ENCODE measurements around the gene OR13C5.
"Not testable (repeated sequence)": the region's sequence is repeated elsewhere in the genome, so short reads cannot be mapped to it uniquely, and the experiment has no call there.

The OR13C5 gene, protein sequence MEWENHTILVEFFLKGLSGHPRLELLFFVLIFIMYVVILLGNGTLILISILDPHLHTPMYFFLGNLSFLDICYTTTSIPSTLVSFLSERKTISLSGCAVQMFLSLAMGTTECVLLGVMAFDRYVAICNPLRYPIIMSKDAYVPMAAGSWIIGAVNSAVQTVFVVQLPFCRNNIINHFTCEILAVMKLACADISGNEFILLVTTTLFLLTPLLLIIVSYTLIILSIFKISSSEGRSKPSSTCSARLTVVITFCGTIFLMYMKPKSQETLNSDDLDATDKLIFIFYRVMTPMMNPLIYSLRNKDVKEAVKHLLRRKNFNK

DNA sequence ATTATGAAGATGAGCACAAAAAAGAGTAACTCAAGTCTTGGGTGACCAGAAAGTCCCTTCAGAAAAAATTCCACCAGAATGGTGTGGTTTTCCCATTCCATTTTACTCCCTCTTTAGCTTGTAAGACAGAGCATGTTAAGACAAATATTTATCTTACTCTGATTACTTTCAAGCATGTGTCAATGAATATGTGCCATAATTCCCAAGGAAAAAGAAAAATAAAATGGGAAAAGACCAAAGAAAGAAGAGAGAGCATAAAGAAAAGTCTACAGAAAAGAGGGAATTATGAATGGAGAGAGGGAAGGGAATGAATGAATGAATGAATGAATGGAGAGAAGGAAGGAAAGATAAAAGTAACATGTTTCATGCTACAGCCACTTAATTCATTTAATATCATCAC, at the start of gene OR13C5:
Gene OR13C5, minus strand, starts transcription at position 101 of the 400 bp plus-strand sequence. Its CDS starts 0 bp downstream, at position 101.
- not testable (repeated sequence) for DNase-seq (ENCODE audit: low spot score); FAIRE-seq

DNA sequence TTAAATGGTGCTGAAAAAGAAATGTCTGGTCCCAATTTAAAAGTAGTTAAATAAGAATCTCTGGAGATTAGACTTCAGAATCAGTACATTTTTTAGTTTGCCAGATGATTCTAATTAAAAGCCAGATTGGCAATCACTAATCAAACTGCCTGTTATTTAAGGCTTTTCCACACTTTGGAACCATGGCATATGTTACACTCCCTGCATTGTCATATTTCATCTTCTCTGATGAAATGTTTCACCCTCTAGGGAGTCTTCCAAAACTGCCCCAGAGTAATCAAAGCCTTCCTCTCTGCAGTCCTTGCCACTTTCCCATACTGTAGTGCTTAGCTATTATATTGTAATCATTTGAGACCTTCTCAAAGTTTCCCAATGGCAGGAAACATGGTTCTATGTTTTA, 36.2 kb upstream of the OR13C5 start:
- FAIRE-seq (no peak), DNase-seq (ENCODE audit: low spot score) (no peak)

DNA sequence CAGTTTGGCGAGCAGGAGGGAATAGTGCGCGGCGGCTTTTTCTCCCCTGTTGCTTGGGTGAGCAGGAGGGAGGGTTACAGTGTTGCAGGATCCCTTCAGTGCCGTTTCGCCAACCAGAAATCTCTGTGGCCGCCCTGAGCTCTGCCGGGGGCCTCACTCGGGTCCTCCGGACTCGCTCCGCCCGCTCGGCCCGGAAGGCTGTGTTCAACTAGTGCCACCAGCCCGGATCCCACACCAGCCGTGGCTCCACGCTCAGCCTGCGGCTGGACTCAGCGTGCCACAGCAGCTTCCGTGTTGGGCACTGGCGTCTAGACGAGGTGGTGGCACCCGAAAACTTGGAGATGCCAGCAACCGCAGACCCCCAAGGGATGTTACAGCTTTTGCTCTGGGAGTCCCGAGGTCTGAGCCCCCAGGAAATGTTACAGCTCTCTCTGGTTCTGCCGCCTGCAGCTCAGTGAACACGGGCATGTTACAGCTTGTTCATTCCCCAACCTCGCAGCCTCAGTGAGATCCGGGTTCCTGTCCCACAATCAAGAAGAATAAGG, 34.8 kb upstream of the OR13C5 start:
- no peak for DNase-seq (ENCODE audit: low spot score)
- no peak for FAIRE-seq

DNA sequence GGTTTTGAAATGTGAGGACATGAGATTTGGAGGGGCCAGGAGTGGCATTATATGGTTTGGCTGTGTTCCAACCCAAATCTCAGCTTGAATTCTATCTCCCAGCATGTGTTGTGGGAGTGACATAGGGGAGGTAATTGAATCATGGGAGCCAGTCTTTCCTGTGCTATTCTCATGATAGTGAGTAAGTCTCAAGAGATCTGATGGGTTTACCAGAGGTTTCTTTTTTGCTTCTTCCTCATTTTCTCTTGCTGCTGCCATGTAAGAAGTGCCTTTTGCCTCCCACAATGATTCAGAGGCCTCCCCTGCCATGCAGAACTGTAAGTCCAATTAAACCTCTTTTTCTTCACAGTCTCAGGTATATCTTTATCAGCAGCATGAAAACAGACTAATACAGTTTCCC, 26.8 kb upstream of the OR13C5 start:
- not testable (repeated sequence) for FAIRE-seq; DNase-seq (ENCODE audit: low spot score)

DNA sequence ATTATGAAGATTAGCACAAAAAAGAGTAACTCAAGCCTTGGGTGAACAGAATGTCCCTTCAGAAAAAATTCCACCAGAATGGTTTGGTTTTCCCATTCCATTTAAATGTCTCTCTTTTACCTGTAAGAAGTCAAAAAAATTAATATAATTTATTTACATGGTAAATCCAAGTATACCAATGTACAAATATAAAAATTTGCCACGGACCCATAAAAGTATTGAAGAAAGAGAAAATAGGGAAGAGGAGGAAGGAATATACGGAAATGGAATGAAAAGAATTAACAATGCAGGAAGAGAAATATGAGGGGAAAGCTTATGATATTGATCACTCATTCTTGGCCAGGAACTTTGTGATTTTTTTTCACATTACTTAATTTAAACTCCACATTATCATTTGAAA, 18.9 kb upstream of the OR13C5 start, which contains the start of gene OR13C9:
Gene OR13C9, minus strand, starts transcription at position 101 of the 400 bp plus-strand sequence. Its CDS starts 0 bp downstream, at position 101.
- DNase-seq (ENCODE audit: low spot score): no peak
- no peak for FAIRE-seq

DNA sequence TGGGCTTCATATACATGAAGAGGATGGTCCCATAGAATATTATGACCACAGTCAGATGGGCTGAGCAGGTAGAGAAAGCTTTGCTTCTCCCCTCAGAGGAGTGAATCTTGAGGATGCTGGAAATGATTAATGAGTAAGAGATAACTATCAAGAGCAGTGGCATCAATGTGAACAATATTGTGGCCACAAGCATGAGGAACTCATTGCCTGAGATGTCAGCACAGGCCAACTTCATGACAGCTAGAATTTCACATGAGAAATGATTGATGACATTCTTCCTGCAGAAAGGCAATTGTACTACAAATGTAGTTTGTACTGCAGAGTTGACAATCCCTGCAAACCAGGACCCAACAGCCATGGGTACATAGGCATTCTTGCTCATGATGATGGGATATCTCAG, 18.2 kb upstream of the OR13C5 start:
- DNase-seq (ENCODE audit: low spot score) (no peak), FAIRE-seq (no peak)

DNA sequence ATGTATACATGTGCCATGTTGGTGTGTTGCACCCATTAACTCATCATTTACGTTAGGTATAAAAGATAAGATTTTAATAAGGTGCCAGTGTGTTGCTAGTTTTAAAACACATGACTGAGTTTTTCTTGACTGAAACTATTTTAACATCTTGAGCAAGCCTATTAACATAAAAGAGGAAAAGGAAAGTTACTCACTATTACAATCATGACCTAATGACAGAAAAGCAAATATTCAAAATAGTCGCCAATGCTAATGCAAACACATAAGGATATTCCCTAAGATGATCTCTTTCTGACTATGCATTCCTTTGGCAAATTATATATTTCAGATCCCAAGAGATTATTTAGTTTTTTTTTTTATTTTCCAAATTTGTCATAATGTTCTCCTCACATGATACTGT, 12.0 kb upstream of the OR13C5 start:
- DNase-seq (ENCODE audit: low spot score) (no peak), FAIRE-seq (no peak)

DNA sequence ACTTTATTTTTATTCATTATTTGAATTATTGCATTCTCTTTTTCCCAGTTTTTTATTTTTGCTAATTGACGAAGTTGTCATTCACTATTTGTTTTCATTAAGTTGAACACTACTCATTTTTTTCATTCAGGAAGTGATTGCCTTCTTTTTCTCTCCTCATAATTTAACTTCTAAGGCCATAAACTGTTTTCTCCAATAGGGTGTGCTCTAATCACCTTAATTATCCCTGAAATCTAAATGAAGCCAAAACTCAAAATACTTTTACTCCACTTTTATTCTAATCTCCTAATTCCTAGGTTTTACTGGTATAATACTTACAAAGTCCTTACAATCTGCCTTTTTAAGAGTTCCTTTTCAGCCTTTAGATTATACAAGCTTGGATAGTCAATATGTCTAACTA, 9.1 kb upstream of the OR13C5 start:
- DNase-seq (ENCODE audit: low spot score) (no peak), FAIRE-seq (no peak)

DNA sequence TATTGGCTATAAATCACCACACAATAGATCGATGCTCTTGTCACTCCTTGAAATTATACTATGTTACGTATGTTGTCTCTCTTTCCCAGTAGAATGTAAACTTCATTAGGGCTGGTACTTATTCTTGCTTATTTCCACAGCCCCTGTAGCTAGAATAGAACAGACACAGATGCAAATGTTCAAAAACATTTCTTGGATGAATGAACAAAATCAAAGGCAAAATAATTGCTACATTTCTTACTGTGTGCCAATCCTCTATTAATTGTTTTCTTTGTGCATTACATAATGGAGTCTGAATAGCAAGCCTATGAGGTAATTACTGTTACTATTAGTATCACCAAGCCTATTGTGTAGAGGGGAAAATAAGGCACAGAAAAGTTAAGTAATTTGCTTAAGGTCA, 6.9 kb upstream of the OR13C5 start:
- no peak for FAIRE-seq
- DNase-seq (ENCODE audit: low spot score): no peak

DNA sequence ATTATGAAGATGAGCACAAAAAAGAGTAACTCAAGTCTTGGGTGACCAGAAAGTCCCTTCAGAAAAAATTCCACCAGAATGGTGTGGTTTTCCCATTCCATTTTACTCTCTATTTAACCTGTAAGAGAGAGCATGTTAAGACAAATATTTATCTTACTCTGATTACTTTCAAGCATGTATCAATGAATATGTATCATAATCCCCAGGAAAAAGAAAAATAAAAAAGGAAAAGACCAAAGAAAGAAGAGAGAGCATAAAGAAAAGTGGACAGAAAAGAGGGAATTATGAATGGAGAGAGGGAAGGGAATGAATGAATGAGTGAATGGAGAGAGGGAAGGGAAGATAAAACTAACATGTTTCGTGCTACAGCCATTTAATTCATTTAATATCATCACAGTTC, 6.3 kb upstream of the OR13C5 start, which contains the start of gene OR13C2:
Gene OR13C2, minus strand, starts transcription at position 101 of the 400 bp plus-strand sequence. Its CDS starts 0 bp downstream, at position 101.
- FAIRE-seq; DNase-seq (ENCODE audit: low spot score): not testable (repeated sequence)

DNA sequence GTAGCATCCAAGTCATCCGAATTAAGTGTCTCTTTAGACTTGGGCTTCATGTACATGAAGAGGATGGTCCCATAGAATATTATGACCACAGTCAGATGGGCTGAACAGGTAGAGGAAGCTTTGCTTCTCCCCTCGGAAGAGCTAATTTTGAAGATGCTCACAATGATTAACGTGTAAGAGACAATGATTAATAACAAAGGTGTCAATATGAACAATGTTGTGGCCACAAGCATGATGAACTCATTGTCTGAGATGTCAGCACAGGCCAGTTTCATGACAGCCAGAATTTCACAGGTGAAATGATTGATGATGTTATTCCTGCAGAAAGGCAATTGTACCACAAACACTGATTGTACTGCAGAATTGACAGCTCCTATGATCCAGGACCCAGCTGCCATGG, 5.6 kb upstream of the OR13C5 start:
- no peak for FAIRE-seq
- DNase-seq (ENCODE audit: low spot score): no peak

DNA sequence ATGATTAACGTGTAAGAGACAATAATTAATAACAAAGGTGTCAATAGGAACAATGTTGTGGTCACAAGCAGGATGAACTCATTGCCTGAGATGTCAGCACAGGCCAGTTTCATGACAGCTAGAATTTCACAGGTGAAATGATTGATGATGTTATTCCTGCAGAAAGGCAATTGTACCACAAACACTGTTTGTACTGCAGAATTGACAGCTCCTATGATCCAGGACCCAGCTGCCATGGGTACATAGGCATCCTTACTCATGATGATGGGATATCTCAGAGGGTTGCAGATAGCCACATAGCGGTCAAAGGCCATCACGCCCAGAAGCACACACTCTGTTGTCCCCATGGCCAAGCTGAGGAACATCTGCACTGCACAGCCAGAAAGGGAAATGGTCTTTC, 464 bp downstream of the OR13C5 start:
- not testable (repeated sequence) for FAIRE-seq; DNase-seq (ENCODE audit: low spot score)

DNA sequence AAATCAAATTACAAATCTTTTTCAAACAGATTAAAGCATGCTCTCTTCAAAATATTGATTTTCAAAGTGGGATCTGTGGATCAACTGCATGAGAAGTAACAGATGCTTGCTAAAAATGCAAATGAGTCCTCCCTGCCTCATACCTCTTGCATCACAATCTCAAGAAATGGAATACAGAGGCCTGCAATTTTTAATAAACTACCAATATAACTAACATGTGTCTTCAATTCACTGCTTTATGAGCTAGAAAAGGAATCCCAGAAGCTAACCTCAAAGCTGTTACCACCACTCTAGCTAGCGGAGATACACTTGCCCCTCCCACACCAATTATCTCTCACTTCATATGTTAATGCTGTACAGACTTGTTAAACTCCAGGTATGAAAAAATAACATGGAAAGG, 9.6 kb downstream of the OR13C5 start:
- FAIRE-seq: no peak

DNA sequence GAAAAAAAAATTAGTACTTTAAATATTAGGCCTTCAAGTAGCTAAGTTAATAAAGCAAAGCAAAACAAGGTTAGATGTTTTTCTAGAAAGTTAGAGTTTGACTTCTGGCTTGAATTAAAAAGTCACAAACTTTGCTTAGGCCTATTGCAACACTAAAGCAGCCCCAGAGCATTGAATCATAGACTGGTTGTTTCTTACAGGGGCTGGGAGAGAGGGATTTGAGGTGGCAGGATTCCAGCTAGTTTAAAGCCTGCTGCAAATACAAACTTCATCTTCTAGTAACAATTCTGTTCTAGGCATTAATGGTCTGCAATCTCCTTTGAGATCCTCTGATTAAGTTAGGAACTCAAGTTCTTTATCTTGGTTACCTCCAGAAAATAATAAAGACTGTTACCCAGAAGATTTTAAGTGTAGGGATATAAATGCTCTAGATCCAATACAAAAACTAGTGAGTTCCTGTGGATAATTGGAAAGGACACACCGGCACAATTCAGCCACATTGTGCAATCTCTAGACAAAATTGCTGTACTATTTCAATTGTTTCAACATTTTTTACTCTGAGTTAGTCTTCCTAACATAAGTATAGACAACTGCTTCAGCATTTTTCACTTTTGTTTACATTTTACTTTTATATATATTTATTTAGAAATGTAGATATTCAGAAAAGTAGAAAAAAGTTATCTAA, 12.6 kb downstream of the OR13C5 start:
- DNase-seq (ENCODE audit: low spot score) (no peak), FAIRE-seq (no peak)

More for the DNA sequence above, 9.6 kb downstream of the OR13C5 start:
- DNase-seq (ENCODE audit: low spot score): no peak

DNA sequence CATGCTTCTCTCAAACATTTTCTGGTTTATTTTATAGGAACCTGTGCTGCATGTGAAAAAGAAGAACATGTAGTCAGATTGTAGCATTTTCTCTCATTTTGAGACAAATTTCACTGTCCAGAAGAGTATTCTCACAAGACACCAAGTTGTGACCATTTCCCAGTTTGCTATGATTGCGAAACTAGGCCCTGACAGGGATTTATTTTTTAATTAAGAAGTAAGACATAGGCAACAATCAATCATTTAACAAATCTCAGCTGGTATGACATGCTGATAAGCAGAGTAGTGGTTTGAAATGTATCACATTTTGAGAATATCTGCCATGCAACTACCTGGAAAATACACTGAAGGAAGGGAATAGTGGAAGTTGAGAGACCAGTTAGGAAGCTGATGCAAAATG, 18.7 kb downstream of the OR13C5 start:
- FAIRE-seq (no peak), DNase-seq (ENCODE audit: low spot score) (no peak)

DNA sequence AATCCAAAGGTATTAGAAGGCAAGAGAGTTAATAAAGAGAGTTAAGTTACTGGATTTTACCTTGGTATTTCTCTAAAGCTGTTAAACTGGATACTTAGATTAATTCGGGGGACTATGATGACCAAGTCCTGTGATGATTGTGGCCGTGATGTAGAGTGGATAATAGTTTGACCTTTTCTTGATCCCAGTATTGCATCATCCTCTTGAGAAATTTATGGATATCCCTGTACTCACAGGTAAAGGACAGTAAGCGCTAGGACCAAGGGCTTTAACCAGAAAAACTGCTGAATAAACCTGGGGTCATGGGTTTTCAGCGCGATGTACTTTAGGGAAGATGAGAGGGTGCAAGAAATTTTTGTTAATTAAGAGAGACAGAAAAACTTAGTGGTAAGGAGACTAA, 21.9 kb downstream of the OR13C5 start:
- FAIRE-seq (no peak), DNase-seq (ENCODE audit: low spot score) (no peak)

DNA sequence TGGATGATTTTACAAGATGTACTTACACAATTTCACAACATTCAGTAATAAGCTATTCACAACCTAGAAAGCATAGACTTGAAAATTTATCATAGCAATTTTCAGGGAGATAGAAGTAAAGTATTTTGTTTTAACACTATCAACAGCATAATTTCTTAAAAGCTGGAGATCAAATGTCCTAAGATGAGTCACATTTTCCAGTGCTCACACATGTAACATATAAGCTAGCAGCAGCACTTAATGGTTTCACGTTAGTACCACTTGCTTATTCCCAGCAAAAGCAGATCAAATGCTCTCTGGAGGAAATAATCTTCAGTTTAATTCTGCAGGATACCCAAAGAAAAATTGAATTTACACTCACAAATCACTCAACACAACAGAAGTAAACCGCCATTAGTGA, 23.8 kb downstream of the OR13C5 start:
- no peak for FAIRE-seq
- DNase-seq (ENCODE audit: low spot score): no peak

DNA sequence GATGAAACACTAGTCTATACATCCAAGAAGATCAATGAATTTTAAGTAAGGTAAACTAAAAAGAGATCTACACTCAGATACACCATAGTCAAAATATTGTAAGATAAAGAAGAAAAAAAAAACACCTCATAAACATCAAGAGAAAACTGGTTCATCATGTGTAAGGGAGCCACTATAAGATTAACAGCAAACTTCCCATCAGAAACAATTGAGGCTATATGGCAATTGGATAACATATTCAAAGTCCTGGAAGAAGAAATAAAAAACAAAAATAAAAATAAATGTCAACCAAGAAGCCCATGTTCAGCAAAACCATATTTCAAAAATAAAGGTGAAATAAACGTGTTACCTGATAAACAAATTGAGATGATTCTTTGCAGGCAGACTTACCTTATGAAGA, 26.6 kb downstream of the OR13C5 start:
- DNase-seq (ENCODE audit: low spot score) (no peak), FAIRE-seq (no peak)

DNA sequence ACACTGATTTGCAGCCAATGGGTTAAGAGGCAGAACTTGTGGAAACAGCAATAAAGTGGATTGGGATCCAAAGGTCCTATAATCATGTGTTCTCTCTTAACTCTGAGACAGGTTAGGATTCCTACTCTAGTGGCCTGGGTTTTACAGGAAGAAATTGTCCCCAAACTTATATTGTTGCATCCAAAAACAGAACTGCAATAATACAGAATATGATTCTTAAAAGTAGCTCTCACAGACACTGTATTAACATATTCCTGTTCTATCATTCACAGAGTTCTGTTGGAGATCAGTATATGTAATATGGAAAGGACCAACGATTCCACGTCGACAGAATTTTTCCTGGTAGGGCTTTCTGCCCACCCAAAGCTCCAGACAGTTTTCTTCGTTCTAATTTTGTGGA, 30.3 kb downstream of the OR13C5 start, which contains the start of gene OR13C8:
Gene OR13C8, plus strand, starts transcription at position 301 of the 400 bp plus-strand sequence. Its CDS starts 0 bp downstream, at position 301.
- FAIRE-seq (no peak), DNase-seq (ENCODE audit: low spot score) (no peak)

DNA sequence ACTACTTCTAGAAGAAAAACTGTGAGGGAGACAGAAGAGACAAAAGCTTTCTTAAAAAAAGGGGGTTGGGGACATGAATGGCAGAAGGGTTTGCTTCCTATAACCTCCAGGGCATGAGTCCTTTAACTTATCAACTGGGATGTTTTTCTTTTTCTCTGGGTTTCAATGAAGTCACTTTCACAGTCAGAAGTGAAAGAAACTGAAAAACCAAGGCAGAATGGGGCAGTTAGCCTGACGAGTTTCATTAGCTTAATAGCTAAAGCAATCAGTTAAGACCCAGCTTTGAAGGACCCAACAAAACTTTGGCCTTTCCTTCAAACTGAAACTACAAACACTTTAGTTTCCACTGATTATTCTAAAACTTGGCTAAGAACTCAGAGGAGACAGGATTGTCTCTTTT, 34.9 kb downstream of the OR13C5 start:
- FAIRE-seq: no peak
- DNase-seq (ENCODE audit: low spot score): no peak

DNA sequence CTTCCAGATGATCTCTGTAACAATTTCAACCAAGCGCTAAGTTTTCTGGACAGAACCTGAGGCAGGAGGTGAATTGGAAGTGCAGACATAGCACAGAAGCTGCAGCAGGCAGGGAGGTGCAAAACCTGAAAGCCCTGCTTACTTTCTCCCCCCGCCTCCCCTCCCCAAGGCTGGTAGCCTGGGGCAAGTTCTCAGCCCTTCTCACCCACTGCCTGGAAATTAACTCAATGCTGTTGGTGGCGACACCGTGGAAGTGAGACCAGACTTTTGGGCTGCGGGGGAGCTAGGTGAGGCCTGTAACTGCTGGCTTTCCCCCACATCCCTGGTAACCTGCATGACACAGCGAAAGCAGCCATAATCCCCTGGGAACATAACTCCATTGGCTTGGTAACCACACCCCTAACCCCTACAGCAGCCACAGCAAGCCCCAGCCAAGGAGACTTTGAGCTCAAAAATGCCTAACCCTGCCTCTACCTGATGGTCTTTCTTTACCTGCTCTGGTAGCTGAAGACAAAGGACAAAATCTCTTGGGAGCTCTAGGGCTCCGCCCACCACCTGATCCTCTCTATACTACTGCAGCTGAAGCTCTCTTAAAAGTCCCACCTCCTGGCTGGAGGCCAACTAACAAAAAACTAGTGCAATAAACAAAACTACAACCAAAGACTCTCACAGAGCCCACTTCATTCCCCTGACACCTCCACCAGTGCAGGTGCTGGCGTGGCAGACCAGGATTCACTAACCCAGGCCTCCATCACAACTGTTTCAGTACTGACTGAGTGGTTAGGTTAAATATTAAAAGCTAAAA, 42.2 kb downstream of the OR13C5 start:
- DNase-seq (ENCODE audit: low spot score) (no peak), FAIRE-seq (no peak)
